ENCODE results near the gene MACROD2.

The MACROD2 gene

GRCh38 chr20:14761903-14762302 is 766.6 kb downstream of the MACROD2 start:
- no peak for DNase-seq (ENCODE audit: low spot score)

- DNase-seq (ENCODE audit: low spot score) = no peak
These were observed 769.4 kb downstream of the MACROD2 start for GRCh38 chr20:14764511-14765369.

GRCh38 chr20:14765370-14765701 is 770.0 kb downstream of the MACROD2 start:
- DNase-seq (ENCODE audit: low spot score) = no peak

GRCh38 chr20:14773486-14773885 is 778.2 kb downstream of the MACROD2 start:
- no peak for DNase-seq (ENCODE audit: low spot score)

- no peak for DNase-seq (ENCODE audit: low spot score)
These were observed 780.5 kb downstream of the MACROD2 start for GRCh38 chr20:14775778-14776177.

- DNase-seq (ENCODE audit: low spot score) = no peak
These were observed 782.3 kb downstream of the MACROD2 start for GRCh38 chr20:14777591-14777990.

GRCh38 chr20:14778096-14778495 is 782.8 kb downstream of the MACROD2 start:
- no peak for DNase-seq (ENCODE audit: low spot score)

- no peak for DNase-seq (ENCODE audit: low spot score)
These were observed 783.6 kb downstream of the MACROD2 start for GRCh38 chr20:14778875-14779274.

GRCh38 chr20:14780508-14780907 is 785.2 kb downstream of the MACROD2 start:
- no peak for DNase-seq (ENCODE audit: low spot score)

- no peak for DNase-seq (ENCODE audit: low spot score)
These were observed 787.4 kb downstream of the MACROD2 start for GRCh38 chr20:14782731-14783130.

GRCh38 chr20:14783766-14784165 is 788.5 kb downstream of the MACROD2 start:
- no peak for DNase-seq (ENCODE audit: low spot score)

- no peak for DNase-seq (ENCODE audit: low spot score)
These were observed 789.9 kb downstream of the MACROD2 start for GRCh38 chr20:14785065-14785743.

- DNase-seq (ENCODE audit: low spot score) = no peak
These were observed 794.9 kb downstream of the MACROD2 start for GRCh38 chr20:14790190-14790589.

GRCh38 chr20:14790771-14791620 is 795.7 kb downstream of the MACROD2 start:
- no peak for DNase-seq (ENCODE audit: low spot score)

GRCh38 chr20:14792915-14793314 is 797.6 kb downstream of the MACROD2 start:
- DNase-seq (ENCODE audit: low spot score) = no peak

GRCh38 chr20:14799545-14800216 is 804.4 kb downstream of the MACROD2 start:
- DNase-seq (ENCODE audit: low spot score) = no peak

GRCh38 chr20:14800707-14801425 is 805.5 kb downstream of the MACROD2 start:
- no peak for DNase-seq (ENCODE audit: low spot score)

- DNase-seq (ENCODE audit: low spot score) = no peak
These were observed 806.4 kb downstream of the MACROD2 start for GRCh38 chr20:14801591-14802325.

GRCh38 chr20:14807224-14807623 is 811.9 kb downstream of the MACROD2 start:
- no peak for DNase-seq (ENCODE audit: low spot score)

- no peak for DNase-seq (ENCODE audit: low spot score)
These were observed 820.0 kb downstream of the MACROD2 start for GRCh38 chr20:14815340-14815739.

- DNase-seq (ENCODE audit: low spot score) = no peak
These were observed 821.2 kb downstream of the MACROD2 start for GRCh38 chr20:14816471-14816870.
